Breast epithelium (tissue), 3 donors: ENCODE measurements around the gene PRCC.

Experiments
- POLR2A ChIP-seq: fragments of 450-650 bp; IDR thresholded peaks from one replicate; pipeline ENCODE4 v1.6.1; 2016; ENCODE audit warnings: antibody characterized with exemption, mild to moderate bottlenecking, moderate library complexity
- POLR2AphosphoS5 ChIP-seq, 3 donors: sonication (generic); formaldehyde crosslinking; IDR thresholded peaks; one replicate each; pipeline ENCODE4 v1.6.1; 2017; ENCODE audit warnings: antibody characterized with exemption in 3 of 3
- TF ChIP-seq, protein P1 (sequence below), 3 donors: fragments of 450-650 bp; IDR thresholded peaks; one replicate each; pipeline ENCODE4 v1.5.1; 2016 to 2017; ENCODE audit warnings: antibody characterized with exemption in 3 of 3, mild to moderate bottlenecking in 3 of 3, moderate library complexity in 3 of 3

DNA sequence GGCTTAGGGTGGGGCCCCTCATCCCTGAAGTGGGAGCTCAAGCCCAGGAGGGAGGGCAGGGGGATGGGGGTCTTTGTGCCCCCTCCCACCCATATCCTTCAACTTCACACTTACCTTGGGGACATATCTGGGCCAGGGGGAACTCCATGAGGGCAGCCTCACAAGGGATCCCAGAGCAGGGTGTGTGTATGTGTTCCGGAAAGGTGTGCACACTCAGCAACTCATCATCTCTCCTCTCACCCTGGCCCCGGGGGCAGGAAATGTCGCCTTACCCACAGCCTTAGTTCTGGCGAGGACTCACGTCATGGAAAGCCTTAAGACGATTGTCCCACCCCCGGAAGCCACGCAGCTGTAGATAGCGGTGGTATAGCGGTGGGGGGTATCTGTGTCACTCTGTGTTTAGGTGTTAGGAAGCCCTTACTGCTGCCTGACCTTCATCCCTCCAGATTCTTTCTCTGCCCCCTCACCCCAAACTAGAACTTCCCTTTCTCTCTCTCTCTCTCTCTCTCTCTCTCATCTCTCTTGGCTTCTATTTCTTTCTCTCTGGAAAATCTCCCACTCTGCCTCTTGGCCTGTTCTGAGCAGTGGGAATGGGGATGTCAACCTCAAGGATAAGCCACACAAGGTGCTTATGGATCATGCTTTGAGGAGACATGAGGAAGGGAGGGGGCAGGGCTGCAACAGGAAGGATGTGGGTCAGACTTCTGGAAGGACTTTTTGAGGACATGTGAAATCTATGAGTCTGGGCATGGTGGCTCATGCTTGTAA, 49.4 kb downstream of the PRCC start, which contains the start of gene SH2D2A:
- TF ChIP-seq, protein P1, sequence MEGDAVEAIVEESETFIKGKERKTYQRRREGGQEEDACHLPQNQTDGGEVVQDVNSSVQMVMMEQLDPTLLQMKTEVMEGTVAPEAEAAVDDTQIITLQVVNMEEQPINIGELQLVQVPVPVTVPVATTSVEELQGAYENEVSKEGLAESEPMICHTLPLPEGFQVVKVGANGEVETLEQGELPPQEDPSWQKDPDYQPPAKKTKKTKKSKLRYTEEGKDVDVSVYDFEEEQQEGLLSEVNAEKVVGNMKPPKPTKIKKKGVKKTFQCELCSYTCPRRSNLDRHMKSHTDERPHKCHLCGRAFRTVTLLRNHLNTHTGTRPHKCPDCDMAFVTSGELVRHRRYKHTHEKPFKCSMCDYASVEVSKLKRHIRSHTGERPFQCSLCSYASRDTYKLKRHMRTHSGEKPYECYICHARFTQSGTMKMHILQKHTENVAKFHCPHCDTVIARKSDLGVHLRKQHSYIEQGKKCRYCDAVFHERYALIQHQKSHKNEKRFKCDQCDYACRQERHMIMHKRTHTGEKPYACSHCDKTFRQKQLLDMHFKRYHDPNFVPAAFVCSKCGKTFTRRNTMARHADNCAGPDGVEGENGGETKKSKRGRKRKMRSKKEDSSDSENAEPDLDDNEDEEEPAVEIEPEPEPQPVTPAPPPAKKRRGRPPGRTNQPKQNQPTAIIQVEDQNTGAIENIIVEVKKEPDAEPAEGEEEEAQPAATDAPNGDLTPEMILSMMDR (IDR thresholded peaks at IDR 0.05) = no peak
- TF ChIP-seq POLR2A = no peak
- peak in 1 of 3 donors; percentile 10 for TF ChIP-seq POLR2AphosphoS5 (IDR thresholded peaks at IDR 0.05)
